ENCODE measurements around the gene STPG4. TPM values are rescaled to one million over a fixed set of nuclear protein-coding genes. Genes with fewer than 3 reads are reported as not detected.
A peak's percentile ranks its signal among the peaks of the same experiment; 100 is the strongest.

Gene STPG4
- polyA plus RNA-seq, 1 donor = not detected

DNA sequence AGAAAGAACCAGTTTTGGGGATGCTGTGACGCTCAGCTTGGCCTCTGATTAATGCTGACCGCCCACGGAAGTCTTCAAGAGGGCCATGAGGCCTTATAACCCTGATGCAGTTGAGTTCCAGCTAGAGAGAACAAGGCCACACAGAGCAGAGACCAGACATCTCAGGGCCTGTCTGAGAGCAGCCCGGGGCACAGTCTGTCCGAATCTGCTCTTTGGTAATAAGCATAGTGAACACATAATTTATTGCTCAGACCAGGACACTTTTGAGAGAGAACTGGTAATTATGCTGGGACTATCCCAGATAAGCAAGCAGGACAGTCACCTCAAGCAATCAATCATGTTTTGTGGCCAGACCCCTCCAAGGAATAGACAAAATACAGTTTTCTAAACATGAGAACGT is 68.5 kb downstream of the STPG4 start:
- DNase-seq = no peak

DNA sequence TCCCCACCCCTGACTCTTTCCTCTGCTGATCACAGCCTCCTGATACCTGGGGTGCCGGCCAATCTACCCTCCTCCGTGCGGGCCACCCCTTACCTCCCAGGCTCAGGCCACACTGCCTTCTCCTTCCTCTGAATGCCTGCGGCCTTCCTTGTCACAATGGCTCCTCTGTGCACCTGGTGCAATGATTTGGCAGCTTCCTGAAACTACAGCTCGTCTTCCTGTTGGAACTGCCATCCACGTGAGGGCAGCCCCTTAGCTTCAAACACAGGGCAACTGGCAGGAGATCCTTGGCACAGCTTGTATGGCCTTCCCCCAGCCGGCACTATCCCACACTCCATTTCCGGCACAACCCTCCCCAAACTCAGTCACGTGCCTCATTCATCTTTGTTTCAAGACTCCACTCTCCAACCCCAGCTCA is 69.0 kb downstream of the STPG4 start:
- no peak for DNase-seq

DNA sequence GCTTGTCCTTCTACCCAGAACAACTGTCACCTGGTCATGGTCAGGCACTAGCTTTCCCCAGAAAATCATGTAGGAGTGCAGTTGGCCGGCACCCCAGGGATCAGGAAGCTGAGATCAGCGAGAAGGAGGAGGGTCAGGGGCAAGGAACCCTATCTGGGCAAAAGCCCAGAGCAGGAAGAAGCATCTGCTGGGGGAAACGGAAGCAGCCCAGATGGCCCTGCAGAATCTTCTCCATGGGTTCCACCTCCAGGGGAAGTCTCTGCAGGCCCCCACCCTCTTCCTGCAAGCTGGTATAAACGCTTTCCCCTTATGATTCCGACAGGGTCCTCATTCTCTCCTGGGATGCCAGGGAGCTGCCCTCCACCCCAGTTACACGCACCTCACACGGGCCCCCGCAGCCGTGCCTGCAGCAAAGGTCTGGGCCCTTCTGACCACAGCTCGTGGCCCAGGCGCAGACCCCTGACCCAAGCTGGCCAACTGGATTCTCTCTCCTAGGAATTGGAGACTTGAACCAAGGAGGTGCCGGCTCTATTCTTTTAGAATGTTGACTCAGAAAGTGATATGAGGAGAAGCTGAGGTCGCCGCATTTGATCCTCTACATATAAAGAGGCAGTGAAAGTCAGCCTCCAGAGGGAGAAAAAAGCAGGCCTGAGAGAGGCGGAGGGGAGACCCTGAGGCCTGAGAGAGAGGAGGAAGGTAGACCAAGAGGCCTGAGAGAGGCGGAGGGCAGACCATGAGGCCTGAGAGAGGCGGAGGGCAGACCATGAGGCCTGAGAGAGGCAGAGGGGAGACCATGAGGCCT is 71.0 kb downstream of the STPG4 start:
- DNase-seq = no peak

DNA sequence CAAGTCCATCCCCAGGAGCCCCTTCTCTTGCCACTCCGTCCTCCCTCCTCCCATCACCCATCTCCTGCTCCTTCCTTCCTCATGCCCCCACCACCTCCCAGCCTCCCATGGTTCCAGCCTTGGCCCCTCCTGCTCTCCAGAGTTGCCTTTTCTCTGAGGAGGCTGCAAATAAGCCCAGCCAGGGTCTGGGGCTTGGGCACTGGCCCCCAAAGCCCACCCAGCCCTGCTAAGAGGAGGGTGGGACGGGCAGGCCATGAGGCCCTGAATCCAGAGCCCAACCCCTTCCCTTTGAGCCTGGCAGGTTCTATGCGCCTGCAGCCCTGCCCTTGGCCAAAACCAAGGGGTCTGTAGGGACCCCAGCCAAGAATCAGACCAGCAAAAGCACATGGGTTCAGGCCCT is 71.6 kb downstream of the STPG4 start:
- no peak for DNase-seq

DNA sequence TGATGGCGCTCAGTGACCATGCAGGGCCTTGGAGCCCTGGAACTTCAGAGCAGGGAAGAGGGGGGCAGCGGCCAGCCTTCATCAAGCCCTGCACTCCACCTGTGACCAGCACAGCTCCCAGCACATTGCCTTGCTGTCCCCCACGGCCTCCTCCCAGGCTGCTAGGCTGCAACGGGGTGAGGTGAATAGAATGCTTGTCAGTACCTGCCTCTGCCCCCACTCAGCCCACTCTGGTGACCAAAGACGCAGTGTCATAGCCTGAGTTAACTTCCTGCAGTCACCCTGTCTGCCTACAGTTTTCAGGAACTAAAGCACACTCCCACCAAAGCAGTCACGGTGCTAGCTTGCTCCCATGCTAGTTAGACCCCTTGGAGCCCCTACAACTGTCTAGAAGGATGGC is 72.1 kb downstream of the STPG4 start:
- no peak for DNase-seq

DNA sequence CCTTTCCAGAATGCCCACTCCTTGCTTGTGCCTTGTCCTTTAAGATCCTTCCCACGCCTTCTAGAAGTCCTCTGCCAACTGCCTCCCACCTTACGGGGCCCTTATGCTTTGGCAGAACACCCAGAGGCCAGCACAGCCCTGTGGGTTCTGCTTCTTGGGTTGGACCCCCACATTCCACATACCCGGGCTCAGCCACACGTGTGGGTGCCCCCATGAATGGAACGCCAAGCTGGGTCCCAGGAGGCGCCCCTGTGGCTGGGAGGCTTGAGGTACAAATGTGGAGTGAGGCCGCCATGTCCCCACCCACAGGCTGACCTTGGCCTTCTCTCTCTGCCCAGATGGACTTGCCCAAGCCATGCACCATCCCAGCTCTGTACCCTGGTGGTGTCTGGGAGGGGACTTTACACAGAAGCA is 74.2 kb downstream of the STPG4 start:
- no peak for DNase-seq

DNA sequence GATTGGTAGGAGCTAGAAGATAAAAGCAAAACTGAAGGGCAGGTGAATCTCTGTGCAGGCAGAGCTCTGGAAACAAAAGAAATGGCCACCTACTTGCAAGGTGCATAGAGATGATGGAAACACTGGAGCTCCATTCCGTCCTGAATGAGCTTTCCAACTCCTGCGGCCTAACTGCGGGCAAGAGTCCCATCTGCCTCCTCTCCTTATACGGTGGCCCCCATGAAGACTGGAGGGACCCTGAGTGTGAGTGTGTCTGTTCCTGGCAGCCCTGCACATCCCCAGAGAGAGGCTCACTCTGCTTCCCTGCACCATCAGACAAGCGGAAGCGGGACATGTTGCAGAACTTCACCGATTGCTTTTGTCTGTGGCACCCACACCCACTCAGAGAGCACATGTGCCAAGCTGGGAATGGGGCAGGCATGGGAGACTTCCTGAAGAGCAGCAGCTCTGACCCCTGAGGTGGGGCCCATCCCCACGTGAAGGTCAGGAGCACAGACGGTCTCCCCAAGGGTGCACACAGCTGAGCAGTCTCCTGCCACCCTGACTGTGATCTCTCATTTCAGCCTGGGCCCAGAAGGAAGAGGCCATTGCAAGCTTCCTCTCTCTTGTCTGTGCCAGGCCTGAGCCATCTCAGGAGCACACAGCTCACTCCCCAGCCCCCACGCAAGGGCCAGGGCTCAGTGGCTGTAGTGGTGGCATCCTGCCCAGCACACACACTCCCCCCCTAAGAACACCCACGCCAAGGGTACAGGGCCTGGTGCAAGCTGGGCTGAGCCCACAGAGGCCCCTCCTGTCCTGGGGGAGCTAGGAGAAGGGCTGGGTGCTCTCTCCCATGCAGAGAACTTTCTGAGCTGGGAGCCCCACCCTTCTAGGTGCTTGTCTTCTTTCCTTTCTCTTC is 75.3 kb downstream of the STPG4 start:
- DNase-seq = no peak

DNA sequence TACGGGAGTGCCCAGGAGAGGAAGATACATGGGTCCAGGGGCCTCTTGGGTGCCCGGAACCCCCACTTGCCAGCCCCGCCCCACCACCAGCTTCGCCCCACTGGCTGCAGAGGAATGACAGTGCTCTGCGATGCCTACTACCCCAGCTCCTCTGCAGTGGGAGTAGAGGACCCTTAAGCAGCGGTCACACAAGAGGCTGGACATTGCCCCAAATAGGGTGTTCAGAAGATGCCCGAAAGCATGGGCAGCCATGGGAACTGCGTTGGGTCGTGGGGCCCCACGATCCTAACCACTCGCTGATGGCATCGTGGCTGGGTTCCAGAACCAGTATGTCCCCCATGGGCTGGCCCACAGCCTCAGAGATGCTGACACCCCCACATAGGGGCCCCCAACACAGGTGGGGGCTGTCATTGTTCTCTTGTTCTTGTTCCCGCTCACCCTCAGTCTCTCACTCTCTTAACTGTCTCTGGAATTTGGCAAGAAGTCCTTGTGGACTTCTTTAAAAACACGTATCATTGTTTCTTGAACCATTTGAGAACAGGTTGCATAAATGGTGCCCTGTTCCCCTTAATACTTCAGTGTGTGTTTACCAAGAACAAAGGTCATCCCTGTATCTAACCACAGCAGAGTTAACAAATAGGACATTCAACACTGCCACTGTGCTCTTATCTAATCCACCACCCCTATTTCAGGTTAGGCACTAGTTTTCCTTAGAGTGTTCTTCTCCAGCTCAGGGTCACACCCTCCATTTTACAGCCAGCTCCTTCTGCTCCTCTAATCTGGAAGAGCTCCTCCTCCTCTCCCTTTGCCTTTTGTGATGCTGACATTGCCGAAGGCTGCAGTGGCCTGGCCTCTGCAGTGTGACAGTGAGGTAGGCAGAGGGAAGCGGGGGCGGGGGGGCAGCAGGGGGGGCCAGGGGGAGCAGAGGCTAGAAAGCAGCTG is 76.3 kb downstream of the STPG4 start:
- no peak for DNase-seq

DNA sequence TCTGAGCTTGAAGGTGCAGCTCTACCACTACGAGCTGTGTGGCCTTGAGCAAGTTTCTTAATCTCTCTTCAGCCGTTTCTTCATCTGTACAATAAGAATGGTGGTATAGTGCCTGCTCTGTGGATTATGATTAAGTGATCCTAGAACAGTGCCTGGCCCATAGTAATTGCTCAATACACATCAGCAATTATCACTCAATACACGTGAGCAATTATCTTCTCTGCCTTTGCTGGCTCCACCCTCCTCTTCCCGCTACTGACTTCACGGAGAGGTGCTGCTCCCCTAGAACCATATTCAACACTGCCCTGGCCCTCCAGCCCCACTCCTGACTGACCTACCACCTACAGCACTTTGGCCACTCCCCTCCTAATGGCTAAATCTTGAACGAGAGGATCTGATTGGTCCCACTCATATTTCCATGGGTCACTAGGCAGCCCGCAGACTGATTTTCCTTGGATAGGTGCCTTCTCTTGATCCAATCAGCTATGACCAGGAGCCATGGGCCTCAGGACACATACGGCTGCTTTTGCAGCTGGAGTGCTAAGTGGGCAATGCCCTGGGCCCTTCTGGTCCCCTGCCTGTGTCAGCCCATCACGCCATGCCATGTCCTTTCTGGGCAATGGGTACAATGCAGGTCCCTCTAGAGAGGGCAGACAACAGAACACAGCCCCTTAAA is 77.5 kb downstream of the STPG4 start:
- DNase-seq = no peak

DNA sequence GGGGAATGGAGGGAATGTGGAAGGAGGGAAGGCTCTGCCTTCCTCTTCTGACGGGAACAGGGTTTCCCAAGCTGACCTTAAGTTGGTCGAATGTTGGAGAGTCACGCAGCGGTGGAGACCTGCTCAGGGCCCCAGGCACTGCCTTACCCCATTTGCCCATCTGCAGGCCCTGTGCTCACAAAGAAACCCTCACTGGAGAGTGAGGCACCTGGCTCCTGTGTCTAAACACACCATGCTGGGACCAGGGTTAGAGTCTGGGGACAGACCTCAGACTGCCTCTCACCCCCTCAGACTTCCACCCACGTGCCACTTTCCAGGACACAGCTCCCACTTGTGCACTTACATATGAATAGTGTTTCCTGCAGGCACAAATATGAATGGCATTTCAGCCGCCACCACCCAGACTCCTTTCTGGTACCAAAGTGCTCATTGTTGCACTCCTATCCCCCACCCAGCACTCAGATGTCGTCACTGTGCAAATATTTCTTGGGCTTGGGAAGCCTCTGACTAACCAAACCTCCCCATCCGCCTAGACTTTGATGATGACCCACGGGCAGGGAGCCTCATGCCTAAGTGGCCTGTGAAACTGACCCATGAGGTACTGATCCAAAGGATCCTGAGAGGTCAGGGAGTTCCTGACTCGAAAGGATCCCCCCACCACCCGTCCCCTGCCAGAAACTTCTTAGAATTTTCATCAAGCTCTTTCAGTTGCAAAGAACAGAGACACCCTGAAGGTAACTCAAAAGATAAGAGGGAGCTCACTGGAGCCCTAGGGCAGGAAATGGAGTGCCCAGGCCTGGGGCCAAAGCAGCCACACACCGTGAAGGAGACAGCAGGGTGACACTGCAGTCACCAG is 78.3 kb downstream of the STPG4 start:
- DNase-seq = no peak

DNA sequence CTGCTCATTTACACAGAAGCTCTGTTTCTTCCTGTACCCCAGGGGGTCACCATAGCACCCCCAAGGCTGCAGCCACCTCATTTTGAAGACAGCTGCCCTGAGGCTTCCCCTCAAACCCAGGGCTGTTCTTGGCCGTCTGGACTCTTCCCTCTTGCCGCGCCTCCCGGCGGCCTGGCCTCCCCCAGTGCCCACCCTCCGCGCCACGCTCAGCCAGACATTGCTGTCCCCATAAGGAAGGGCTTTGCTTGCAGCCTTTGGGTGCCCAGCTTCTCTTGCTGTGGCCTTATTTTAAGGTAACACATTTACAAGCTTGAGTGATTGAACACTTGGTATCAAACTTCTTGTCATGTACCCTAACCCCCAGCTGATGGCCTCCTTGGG is 79.0 kb downstream of the STPG4 start:
- DNase-seq = no peak

DNA sequence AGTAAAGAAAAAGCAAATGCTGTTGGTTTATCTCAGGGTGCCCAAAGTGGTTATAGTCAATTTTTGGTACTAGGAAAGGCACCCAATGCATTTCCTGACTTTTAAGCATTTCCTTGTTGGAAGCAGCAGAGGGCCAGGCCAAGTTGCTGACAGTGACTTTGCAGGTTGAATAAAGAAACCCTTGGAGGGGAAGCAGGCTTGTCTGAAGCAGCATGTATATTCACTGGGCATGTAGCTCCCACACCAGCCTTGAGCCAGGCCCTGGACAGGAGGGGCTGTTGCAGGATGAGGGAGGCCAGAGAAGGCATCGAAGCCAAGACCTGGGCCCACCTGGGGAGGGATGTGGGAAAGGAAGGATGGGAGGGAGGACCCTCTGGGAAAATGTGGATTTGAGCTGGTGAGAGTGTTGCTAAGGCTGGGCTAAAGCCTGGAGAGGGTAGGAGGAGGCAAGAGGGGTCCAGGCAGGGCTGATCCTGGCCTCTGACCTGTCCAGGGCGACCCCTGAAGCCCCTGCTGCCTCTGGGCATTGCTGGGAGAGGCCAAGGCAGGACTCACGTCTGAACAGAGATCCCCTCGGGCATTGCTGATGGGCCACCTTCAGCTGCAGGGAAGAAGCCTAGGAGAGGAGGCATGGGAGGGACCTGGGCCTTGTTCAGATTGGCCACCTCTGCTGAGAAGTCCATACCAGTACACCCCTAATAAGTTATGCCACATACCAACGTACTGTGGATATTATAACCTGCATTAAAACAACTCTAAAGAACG is 79.6 kb downstream of the STPG4 start:
- DNase-seq = no peak

DNA sequence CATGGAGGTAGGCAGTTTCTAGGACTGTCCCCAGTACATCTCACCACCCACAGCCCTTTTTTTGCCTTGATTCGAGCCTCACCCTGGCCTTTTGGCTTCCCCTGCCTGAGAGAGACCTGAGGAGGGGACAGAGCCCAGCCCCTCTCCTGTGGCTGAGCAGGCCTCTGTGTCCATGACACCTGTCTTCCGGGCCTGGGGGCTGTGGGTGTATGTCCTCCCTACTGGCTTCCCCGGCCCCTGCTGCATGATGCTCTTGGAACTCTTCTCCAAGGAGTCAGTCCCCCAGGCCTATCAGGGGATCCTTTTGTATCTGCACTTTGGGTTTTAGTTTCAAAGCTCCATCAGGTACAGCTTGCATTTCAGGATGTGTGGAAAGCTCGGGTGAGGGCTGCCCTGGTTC is 80.4 kb downstream of the STPG4 start:
- no peak for DNase-seq

DNA sequence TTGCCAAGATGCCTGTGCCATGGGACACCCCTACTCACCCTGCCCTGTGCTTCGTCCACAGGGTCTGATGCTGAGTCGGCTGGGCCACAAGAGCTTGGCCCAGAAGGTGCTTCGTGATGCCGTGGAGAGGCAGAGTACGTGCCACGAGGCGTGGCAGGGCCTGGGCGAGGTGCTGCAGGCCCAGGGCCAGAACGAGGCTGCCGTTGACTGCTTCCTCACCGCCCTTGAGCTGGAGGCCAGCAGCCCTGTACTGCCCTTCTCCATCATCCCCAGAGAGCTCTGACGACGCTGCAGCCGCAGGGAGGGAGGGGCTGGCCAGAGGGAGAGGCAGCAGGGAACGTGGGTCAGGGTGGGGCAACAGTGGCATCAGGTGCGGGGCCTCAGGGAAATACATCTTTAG is 81.5 kb downstream of the STPG4 start:
- no peak for DNase-seq

DNA sequence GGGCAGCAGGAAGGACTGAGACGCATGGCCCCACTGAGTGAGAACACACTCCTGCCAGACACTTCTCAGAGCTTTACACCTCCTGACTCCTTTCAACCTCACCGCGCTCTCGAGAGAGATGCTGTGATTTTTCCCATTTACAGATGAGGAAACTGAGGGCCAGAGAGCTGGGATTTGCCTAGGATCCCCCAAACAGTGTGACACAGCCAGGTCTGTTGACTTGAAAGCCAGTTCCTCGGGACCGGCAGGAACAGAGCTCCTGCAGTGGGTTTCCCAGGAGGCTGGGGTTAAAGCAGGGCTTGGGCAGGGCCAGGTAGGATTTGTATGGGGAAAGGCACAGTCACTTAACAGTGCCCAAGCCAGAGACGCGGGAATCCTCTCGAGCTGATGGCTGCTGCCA is 81.9 kb downstream of the STPG4 start:
- DNase-seq = no peak

DNA sequence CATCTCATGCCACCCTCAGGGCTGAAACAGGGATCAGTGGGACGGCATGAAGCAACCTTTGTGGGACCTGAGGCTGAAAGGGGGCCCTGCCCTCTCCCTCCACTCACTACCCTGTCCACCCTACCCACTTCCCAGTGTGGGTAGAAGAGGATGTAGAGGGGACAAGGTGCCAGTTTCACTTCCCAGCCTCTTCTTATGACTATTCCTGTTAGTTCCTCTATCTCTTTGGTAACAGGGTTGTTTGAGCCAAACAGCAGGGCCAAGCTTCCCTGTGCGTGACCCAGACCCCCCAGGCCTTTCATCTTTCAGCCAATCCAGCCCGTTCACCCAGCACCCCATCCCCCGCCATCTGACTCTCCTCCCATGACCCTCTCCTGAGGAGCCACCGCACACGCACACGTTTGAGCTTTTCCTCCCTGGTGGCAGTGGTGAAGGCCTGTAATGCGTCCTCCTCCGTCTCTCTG is 82.3 kb downstream of the STPG4 start:
- DNase-seq = no peak

DNA sequence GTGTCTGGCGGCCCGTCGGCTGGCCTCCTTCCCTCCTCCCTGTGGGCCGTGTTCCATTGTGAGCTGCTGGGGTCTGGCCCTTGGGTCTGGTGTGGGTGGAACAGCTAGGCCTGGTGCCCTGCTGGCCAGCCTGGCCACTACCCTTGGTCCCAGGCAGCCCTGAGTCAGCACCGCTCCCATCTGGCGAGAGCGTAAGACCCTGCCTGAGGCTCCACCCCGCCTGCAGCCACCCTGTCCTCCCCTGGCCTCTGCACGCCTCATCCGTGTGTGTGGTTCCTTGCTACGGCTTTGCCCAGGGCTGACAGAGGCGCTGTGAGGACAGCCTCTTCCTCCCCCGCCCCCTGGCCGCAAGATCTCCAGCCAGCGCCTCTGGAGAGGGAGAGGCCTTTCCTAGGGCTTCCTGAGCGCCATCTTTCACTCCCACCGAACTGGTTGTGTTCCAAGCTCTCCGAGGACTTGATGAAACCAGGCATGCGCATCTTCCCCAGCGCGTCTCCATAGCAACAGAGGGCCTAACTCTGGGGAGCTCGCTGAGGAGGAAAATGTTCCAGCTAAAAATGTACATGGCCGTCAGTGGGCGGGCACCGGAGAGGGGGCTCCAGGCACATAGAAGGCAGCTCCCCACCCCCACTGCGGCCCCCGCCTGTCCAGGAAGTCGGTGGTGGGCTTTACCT is 83.0 kb downstream of the STPG4 start:
- peak; percentile 87 for DNase-seq

DNA sequence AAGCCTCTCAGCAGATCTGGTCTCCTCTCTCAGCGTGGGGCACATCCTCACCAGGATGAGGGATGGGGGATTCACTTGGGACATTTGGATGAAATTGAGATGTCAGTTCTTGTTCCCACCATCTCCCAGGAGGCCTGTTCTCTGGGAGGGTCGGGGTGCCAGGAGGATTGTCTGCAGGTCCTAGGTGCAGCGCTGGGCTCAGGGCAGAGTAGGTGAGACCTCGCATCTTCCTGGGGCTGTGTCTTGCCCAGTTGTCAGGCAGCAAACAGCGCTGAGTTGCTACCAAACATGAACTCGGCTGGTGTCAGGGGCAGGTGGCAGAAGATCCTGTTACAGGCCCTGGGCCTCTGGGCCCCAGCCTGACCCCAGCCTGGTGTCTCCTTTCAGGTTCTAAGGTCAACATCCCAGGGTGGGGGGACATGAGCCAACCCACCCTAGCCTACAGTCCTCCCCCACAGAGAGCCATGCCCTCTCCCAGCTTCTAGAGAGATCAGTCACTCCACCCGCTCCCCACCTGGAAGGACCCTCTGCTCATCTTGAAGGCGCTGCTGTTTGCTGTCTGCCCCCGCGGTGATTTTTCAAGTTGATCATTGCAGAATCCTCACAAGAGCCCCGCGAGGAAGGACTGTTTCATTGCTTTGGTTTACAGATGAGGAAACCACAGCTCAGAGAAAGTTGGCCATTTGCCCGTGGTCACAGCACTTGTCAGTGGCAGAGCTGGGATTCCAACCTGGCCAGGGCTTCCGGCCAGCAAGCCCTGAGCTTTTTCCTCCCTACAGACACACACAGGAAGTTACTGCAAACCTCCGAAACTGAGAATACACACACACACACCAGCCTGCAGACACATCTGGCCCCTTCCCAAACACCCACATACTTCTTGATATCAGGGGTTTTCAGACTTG is 83.9 kb downstream of the STPG4 start:
- peak; percentile 68 for DNase-seq
